Stimulated activated CD8-positive, alpha-beta memory T cell treated with anti-CD3 and anti-CD28 coated beads, Interleukin-15, amount 100 ng/mL, for 24 hours (primary cell): ENCODE results near the gene CGN.

Experiments used
- DNase-seq: peaks from one replicate; pipeline ENCODE4 v3.0.0-alpha.2; 2020; ENCODE audit warnings: low read depth

The CGN gene

GRCh38 chr1:151553659-151554058 lies 42.5 kb downstream of the CGN start:
- no peak for DNase-seq

DNA sequence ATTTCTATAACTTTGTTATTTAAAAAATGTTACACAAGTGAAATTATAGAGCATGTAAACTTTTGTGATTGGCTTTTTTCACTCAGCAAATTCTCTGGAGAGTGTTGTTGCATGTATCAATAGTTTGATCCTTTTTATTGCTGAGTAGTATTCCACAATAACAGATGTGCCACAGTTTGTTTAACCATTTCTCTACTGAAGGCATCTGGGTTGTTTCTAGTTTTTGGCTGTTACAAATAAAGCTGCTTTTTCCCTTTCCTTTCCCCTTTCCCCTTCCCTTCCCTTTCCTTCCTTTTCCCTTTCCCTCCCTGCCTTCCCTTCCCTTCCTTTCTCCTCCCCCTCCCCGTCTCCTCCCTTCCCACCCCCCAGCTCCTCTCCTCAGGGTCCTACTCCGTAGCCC lies 44.9 kb downstream of the CGN start:
- DNase-seq = no peak

- DNase-seq = no peak
These were observed 51.5 kb downstream of the CGN start for GRCh38 chr1:151562661-151563060.

- no peak for DNase-seq
These were observed 52.2 kb downstream of the CGN start for GRCh38 chr1:151563376-151563775.

DNA sequence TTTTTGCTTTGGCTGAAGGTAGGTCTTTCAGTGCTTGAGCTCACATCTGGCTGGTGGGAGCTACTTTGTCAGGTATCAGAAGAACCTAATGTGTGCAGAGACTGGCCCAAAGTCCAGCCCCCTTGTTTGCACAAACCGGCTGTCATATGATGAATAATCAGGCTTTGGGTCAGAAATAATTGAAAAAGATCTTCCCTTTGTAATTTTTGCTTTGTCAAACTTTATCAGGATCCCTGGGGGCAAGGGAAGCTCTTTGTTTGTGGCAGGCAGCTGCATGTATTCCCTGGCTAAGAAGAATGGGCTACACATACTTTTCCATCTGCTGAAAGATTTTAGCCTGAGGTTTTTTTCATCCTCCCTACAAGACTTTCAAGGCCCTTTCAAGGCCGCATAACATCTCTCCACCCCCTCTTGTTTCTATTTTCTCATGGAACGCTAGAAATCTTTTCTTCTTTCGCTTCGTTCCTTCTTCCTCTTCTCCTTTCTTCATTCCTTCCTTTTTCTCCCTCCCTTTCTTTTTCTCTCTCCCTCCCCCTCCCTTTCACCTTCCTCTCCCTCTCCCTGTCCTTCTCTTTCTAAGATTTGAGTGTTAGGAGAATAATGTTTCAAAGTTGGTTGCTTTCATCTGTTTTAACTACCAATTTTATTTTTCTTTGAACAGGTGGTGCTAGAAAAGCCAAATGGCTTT lies 54.5 kb downstream of the CGN start:
- DNase-seq = no peak

DNA sequence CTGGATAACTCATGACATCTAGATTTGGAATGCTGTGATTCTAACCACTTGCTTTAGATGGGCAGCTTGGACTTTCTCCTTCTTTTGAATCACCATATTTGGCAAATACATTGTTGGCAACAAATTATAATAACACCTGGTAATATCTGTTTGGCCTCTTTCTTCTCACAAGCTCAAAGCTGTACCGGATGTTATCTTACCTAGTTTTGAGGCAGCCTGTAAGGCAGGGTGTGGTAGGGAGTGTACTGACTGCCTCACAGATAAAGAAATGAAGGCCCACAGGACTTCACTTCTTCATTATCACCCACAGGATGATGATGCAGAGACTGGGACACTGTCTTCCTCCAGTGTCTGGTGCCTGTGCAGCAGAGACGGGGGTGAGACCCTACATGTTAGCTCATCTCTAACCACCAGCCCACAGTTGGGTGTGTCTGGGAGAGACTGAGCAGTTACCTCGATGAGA lies 57.5 kb downstream of the CGN start:
- DNase-seq = no peak

DNA sequence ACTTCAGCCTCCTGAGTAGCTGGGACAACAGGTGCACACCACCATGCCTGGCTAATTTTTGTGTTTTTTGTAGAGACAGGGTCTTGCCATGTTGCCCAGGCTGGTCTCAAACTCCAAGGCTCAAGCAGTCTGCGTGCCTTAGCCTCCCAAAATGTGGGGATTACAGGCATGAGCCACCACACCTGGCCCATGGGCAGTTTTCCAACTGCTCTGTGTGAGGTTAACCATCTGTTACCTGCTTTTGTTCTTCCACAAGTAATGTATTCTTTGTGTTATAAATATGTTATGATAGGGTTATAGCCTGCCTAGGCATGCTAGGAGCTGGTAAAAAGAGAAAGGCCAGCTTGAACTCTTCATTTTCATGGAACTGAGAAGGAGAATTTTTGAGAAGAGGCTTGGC lies 59.6 kb downstream of the CGN start:
- no peak for DNase-seq

DNA sequence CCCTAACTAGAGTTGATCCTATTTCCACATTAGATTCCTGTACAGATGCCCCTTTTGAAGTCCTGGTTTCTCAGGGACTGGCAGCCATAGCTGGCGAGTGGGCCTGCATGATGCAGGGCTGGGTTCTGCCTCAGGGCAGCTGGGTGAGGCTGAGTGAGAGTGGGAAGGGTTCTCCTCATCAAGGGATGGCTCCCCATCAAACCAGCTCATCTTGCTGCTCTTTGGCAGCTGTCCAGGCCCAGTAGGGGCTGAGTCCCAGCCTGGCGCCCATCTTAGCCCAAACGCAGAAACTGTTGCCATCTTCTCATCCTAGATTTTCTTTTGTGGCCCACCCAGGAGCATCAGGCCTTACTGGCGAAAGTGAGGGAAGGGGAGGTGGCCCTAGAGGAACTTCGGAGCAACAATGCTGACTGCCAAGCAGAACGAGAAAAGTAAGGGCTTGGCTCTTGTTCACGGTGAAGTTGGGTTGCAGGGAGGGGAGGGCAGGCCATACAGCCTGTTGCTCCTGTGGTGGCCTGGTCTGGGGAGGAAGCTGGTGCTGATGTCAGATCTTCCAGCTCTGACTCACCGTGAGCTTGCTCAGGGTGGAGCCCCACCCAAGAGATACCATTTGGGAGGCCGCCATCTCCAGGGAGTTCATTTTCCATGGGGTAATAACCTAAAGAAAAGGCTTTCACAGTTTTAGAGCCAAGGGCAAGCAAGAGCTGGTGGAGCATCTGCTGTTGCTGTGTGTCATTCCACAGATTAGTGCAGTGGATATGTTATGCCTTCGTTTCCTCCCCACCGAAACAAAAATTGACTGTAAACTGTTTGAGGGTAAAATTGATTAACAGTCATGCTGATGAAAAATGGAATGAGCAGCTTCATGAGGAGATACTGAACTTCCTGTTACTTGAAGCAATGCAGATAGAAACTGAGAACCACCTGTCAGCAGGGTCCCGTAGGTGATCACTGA lies 63.7 kb downstream of the CGN start:
- DNase-seq = no peak

DNA sequence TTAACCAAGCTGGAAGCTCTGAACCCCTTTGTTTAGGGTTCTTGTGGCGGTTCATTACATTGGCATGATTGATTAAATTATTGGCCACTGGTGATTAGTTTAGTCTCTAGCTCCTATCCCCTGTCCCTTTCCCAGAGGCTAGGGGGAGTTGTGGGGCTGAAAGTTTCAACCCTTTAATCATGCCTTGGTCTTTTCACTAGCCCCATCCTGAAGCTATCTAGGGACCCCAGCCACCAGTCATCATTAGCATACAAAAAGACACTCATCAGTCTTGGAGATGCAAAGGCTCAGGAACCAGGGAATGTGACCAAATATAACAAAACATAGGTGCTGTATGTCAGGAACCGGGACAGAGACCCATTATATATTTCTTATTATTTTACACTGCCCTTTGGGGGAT lies 66.0 kb downstream of the CGN start:
- DNase-seq = no peak

DNA sequence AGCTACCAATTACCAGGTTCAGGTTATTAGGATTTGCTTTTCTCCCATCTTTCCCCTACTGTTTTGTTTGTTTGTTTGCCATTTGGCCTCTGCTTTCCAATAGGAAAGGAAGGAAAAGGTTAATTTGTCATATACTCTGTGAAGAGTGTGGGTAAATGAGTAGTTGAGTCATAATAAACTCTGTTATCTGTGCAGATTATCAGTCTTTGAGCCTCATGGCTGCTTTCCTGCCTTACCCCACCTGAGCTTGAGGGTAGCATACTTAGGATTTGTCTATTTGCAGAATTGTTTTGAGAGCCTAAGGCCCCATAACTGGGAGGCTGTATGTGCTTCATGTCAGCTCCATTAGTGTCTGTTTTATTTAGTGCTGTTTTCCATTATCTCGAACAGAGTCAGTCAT lies 67.8 kb downstream of the CGN start:
- no peak for DNase-seq

DNA sequence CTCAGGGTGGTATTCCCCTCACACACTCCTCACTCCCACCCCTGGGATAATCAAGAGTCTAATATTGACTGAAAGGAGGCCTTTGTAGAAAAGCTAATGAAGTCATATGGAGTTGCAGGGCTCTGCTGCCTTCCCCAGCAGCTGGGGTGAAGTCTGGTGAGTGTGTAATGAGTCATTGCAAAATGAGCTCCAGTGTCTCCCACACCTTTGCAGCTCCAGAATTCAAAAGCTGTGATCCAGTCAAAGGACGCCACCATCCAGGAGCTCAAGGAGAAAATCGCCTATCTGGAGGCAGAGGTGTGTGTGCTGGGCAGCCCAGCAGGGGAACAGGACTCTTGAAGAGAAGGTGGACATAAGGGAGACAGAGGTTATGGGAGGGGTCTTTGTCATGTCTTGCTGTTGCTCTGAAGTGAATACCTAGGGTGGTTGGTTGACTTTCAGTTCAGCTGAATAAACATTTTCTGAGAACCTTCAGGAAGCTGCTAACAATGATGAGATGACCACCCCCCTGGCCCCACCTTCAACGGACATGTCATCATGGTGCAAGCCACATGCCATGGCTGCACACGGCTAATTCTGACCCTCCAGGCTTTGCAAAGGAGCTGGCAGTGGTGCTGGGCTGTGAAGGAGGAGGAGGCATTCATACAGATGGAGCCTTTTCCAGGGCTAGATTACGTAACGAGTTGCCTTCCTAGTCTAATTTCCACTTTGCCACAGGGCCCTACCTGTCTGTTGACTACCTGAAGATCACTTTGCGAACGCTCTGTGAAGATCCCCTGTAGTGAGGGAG lies 68.4 kb downstream of the CGN start:
- DNase-seq = no peak

GRCh38 chr1:151581451-151581850 lies 70.3 kb downstream of the CGN start:
- DNase-seq = no peak

DNA sequence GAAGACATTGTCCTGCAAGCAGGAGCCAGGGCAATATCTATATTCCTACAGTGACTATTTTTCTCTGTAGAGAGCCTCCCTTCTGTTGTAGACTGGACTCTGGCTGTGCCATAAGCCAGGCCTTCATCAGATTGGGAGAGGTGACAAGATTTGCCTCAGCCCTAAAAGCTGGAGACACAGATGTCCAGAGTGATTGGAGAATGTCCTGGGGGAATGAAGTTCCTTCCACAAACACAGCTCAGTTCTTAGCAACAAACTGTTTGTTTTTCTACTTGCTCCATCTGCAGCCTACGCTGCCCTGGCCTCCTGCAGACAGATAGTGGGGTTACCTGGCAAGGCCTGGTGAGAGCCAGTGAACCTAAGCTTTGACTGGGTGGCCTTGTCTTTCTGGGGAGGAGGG lies 70.7 kb downstream of the CGN start:
- no peak for DNase-seq

- DNase-seq = no peak
These were observed 72.6 kb downstream of the CGN start for GRCh38 chr1:151583796-151584195.

- DNase-seq = no peak
These were observed 73.1 kb downstream of the CGN start for GRCh38 chr1:151584278-151584677.

DNA sequence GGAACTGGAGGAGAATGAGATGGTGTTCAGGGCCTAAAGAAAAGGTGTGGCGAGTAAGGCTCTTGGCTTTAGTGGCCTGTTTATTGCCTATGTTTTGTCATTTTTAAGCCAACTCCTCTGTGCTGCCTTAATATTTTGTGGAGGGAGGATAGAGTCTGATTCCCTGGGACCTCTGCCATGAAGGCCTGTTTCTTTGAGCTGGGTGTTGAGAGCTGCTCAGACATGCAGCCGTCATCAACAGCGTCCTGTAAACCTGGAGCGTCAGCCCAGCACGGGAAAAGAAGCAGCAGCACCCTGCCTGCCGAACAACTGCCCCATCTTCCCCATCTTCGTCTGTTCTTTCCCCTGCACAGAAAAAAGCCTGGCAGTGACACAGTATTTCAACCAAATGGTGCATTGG lies 73.6 kb downstream of the CGN start:
- DNase-seq = no peak

- DNase-seq = no peak
These were observed 74.4 kb downstream of the CGN start for GRCh38 chr1:151585622-151586021.
